GM23248 (cell line): Measurements from ENCODE around the gene KRTAP5-9.

Experiments used
- EZH2 ChIP-seq: fragments of 200-600 bp; sonication (generic); IDR thresholded peaks from 2 replicates; pipeline ENCODE4 v1.6.1; 2018; ENCODE audit warnings: antibody characterized with exemption, mild to moderate bottlenecking; ENCODE audit not compliant: insufficient read depth, poor library complexity, severe bottlenecking
- EZH2phosphoT487 ChIP-seq: fragments of 200-600 bp; sonication (generic); IDR thresholded peaks from 2 replicates; pipeline ENCODE4 v1.6.1; 2018; ENCODE audit warnings: antibody characterized with exemption, moderate library complexity, mild to moderate bottlenecking, low read depth; ENCODE audit not compliant: insufficient read depth

- TF ChIP-seq EZH2 (no peak), EZH2phosphoT487 (no peak)
These were observed 22.2 kb upstream of the KRTAP5-9 start for GRCh38 chr11:71525938-71526495.
